Measurements from ENCODE around the gene NANS.
"Not testable (repeated sequence)": the region's sequence is repeated elsewhere in the genome, so short reads cannot be mapped to it uniquely, and the experiment has no call there.

DNA sequence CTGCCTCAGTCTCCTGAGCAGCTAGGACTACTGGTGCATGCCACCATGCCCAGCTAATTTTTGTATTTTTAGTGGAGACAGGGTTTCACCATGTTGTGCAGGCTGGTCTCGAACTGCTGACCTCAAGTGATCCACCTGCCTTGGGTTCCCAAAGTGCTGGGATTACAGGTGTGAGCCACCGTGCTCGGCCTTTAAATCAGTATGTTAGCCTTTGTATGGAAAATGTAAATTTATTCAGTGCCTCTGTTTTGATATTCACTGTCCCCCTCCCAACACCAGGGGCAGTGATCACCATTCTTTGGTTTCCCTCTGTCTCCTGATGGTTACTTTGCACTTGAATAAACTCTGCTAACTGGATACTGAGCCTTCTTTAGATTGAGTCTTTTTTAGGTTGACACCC is 34.1 kb downstream of the NANS start:
- not testable (repeated sequence) for TF ChIP-seq POLR2A (IDR thresholded peaks at IDR 0.05; ENCODE audit: low read length); GATA1 (IDR thresholded peaks at IDR 0.05; ENCODE audit: low read depth, low read length)
